Stimulated activated CD4-positive, alpha-beta T cell treated with anti-CD3 and anti-CD28 coated beads, Interleukin-12 subunit alpha, Interleukin-12 subunit beta, amount 100 ng/mL, for 48 hours (primary cell): ENCODE measurements around the gene ARRDC3.
"Not testable (repeated sequence)": the region's sequence is repeated elsewhere in the genome, so short reads cannot be mapped to it uniquely, and the experiment has no call there.

Experiments
- DNase-seq, 3 donors: peaks; one replicate each; pipeline ENCODE4 v3.0.0-alpha.2; 2020; ENCODE audit warnings: low read depth in 2 of 3, low spot score in 1 of 3

Gene ARRDC3

GRCh38 chr5:91361055-91361701 lies 21.9 kb downstream of the ARRDC3 start:
- DNase-seq, result no peak

- no peak for DNase-seq
These were observed 23.0 kb downstream of the ARRDC3 start for GRCh38 chr5:91359962-91360609.

- no peak for DNase-seq
These were observed 25.3 kb downstream of the ARRDC3 start for GRCh38 chr5:91357806-91358205.

- no peak for DNase-seq
These were observed 26.0 kb downstream of the ARRDC3 start for GRCh38 chr5:91357012-91357634.

GRCh38 chr5:91354867-91355266 lies 28.2 kb downstream of the ARRDC3 start:
- DNase-seq, result not testable (repeated sequence)

GRCh38 chr5:91352831-91353695 lies 30.1 kb downstream of the ARRDC3 start:
- DNase-seq, result no peak

GRCh38 chr5:91345461-91345860 lies 37.7 kb downstream of the ARRDC3 start:
- DNase-seq, result no peak

GRCh38 chr5:91344661-91345200 lies 38.4 kb downstream of the ARRDC3 start:
- not testable (repeated sequence) for DNase-seq

- no peak for DNase-seq
These were observed 39.2 kb downstream of the ARRDC3 start for GRCh38 chr5:91343916-91344315.

GRCh38 chr5:91342931-91343330 lies 40.2 kb downstream of the ARRDC3 start:
- DNase-seq, result not testable (repeated sequence)

- DNase-seq, result no peak
These were observed 42.0 kb downstream of the ARRDC3 start for GRCh38 chr5:91341154-91341553.

- DNase-seq, result no peak
These were observed 42.6 kb downstream of the ARRDC3 start for GRCh38 chr5:91340532-91340931.

GRCh38 chr5:91339063-91339705 lies 43.9 kb downstream of the ARRDC3 start:
- no peak for DNase-seq

GRCh38 chr5:91332267-91333045 lies 50.7 kb downstream of the ARRDC3 start:
- DNase-seq, result no peak

- no peak for DNase-seq
These were observed 51.4 kb downstream of the ARRDC3 start for GRCh38 chr5:91331705-91332104.

GRCh38 chr5:91329283-91329682 lies 53.8 kb downstream of the ARRDC3 start:
- DNase-seq, result no peak

GRCh38 chr5:91328743-91329142 lies 54.4 kb downstream of the ARRDC3 start:
- DNase-seq, result no peak

GRCh38 chr5:91322981-91323380 lies 60.1 kb downstream of the ARRDC3 start:
- not testable (repeated sequence) for DNase-seq

- DNase-seq, result no peak
These were observed 63.5 kb downstream of the ARRDC3 start for GRCh38 chr5:91319667-91320066.

GRCh38 chr5:91318724-91319123 lies 64.4 kb downstream of the ARRDC3 start:
- DNase-seq, result no peak
